ENCODE measurements around the gene SULT4A1.

SULT4A1 gene

GRCh38 chr22:43859621-43860020 is 2.7 kb downstream of the SULT4A1 start:
- DNase-seq: no peak

- DNase-seq: no peak
These were observed 3.1 kb downstream of the SULT4A1 start for GRCh38 chr22:43859176-43859575.

- DNase-seq: no peak
These were observed 4.0 kb downstream of the SULT4A1 start for GRCh38 chr22:43858156-43858895.

- no peak for DNase-seq
These were observed 4.9 kb downstream of the SULT4A1 start for GRCh38 chr22:43857367-43857766.

GRCh38 chr22:43855431-43855830 is 6.9 kb downstream of the SULT4A1 start:
- DNase-seq: no peak

- no peak for DNase-seq
These were observed 7.5 kb downstream of the SULT4A1 start for GRCh38 chr22:43854786-43855271.

- DNase-seq: no peak
These were observed 8.1 kb downstream of the SULT4A1 start for GRCh38 chr22:43854121-43854785.

GRCh38 chr22:43853328-43853931 is 8.9 kb downstream of the SULT4A1 start:
- no peak for DNase-seq

GRCh38 chr22:43852573-43853327 is 9.6 kb downstream of the SULT4A1 start:
- no peak for DNase-seq

- DNase-seq: no peak
These were observed 10.4 kb downstream of the SULT4A1 start for GRCh38 chr22:43851979-43852307.

- DNase-seq: no peak
These were observed 11.0 kb downstream of the SULT4A1 start for GRCh38 chr22:43851058-43851978.

GRCh38 chr22:43850529-43850928 is 11.8 kb downstream of the SULT4A1 start:
- no peak for DNase-seq

GRCh38 chr22:43849731-43850130 is 12.6 kb downstream of the SULT4A1 start:
- DNase-seq: no peak

- DNase-seq: no peak
These were observed 13.7 kb downstream of the SULT4A1 start for GRCh38 chr22:43848366-43849171.

GRCh38 chr22:43847376-43848289 is 14.7 kb downstream of the SULT4A1 start:
- no peak for DNase-seq

GRCh38 chr22:43846966-43847365 is 15.3 kb downstream of the SULT4A1 start:
- DNase-seq: no peak

GRCh38 chr22:43845981-43846380 is 16.3 kb downstream of the SULT4A1 start:
- no peak for DNase-seq

- no peak for DNase-seq
These were observed 17.5 kb downstream of the SULT4A1 start for GRCh38 chr22:43844560-43845545.

Data from NCI-H1436 (cell line).